ENCODE measurements around the gene CAPRIN1.

The CAPRIN1 gene

DNA sequence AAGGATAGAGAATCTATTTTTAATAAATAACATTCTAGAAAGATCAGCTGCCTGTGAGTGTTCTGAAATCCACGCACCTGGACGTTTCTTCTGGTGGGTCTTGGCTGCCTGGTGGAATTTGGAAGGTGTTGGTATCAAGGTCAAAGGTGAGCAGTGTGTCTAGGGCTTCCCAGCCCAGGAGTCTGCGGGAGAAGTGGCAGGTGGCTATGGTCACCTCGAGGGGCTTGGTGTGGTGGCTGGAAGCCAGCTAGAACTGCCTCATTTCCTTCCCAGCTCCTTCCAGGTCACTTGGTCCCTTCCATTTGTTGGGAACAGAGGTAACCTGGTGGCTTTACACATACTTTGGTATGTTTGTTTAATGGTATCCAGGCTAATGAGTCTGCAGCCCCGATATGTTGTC is 95.3 kb downstream of the CAPRIN1 start:
- DNase-seq = no peak

DNA sequence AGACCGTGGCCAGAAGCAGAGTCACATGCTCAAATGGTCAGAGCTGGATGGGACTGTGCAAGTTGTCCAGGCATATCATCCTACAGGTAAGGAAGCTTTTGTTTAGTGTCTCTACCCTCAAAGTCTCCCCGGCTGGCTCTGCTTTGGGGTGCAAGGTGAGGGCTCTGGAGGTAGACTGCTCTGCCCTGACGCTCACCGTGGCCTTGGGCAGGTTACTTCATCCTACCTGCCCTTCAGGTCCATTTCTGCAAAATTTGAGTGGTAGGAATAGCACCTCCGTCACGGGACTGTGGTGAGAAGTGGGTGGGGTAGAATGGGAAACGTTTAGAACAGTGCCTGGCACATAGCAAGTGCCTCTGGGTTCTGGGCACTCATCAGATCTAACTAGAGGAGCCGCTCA is 96.0 kb downstream of the CAPRIN1 start:
- DNase-seq = no peak

DNA sequence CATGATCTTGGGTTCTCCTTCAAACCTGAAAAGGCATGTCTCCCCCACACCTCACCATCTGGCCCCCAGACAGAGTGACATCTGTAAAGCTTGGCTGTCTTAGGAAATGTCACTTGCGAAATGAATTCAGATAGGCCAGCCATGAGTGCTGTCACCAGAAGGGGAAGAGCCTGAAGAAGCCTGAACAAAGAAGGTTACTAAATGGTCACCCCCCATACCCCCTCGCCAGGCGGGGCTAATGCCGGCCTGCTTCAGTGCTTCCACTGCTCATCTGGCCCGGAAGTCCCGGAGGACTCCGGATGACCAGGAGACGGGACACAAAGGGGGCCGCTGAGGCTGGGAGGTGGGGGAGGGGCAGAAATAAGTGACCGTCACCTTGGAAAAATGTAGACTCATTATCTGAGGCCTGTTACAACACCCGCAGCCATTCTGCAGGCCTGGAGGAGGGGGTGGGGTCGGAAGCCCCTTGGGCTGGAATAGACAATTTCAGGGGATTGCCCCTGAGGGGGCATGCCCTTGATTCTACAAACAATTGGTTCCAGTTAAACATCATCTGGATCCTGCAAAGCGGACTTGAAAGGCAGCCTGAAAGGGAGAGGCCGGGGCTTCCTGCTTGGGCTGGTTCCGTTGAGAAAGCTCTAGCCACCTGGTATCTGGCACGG is 97.1 kb downstream of the CAPRIN1 start:
- DNase-seq = no peak

- DNase-seq = no peak
These were observed 97.7 kb downstream of the CAPRIN1 start for GRCh38 chr11:34149274-34149673.

GRCh38 chr11:34149786-34150185 is 98.3 kb downstream of the CAPRIN1 start:
- DNase-seq = no peak

GRCh38 chr11:34150494-34151151 is 99.1 kb downstream of the CAPRIN1 start:
- no peak for DNase-seq

Measured in NCI-H1436 treated with DMSO at 0.1 percent for 48 hours (cell line).